K562 (cell line): ENCODE measurements around the gene FAAP100. TPM values are rescaled to one million over a fixed set of nuclear protein-coding genes. Genes with fewer than 3 reads are reported as not detected.

Experiments
- ARID4B ChIP-seq: sonication (generic); formaldehyde crosslinking; IDR thresholded peaks from 2 replicates; pipeline ENCODE4 v1.8.0; 2022; ENCODE audit warnings: mild to moderate bottlenecking, missing genetic modification reagents
- CBX1 ChIP-seq: sonication (generic); IDR thresholded peaks from 2 replicates; pipeline ENCODE4 v1.6.1; 2016; ENCODE audit warnings: antibody characterized with exemption, low read depth, mild to moderate bottlenecking
- PCBP1 ChIP-seq: fragments of 200-400 bp; formaldehyde crosslinking; IDR thresholded peaks from 2 replicates; pipeline ENCODE4 v1.6.1; 2018; ENCODE audit warnings: mild to moderate bottlenecking, low read depth, low read length; ENCODE audit not compliant: poor library complexity, severe bottlenecking
- SRSF7 ChIP-seq: fragments of 200-400 bp; formaldehyde crosslinking; optimal IDR thresholded peaks from 2 replicates; pipeline ENCODE3; 2017; ENCODE audit warnings: mild to moderate bottlenecking, low read depth, low read length
- ZBTB7A ChIP-seq: IDR thresholded peaks from 2 replicates; pipeline ENCODE4 v1.6.1; 2011; ENCODE audit warnings: low read depth, mild to moderate bottlenecking, low read length, moderate library complexity, borderline replicate concordance; ENCODE audit not compliant: control insufficient read depth
- ZFX ChIP-seq: sonication (generic); formaldehyde crosslinking; IDR thresholded peaks from 2 replicates; pipeline ENCODE4 v1.8.0; 2022; ENCODE audit warnings: mild to moderate bottlenecking, missing genetic modification reagents, moderate library complexity
- ZNF395 ChIP-seq: fragments of 200-800 bp; sonication (Bioruptor generic); IDR thresholded peaks from 2 replicates; pipeline ENCODE4 v1.6.1; 2017; ENCODE audit warnings: missing genetic modification characterization, missing compliant biosample characterization
- polyA plus RNA-seq, 8 experiments: library from polyadenylated mRNA; depleted of rRNA in 4 of 8; stranded (reverse) in 5 of 8; unstranded in 3 of 8; fragments of >200 nt; fragmentation: Nextera tagmentation in 2 of 8; fragmentation: Illumina TruSeq in 1 of 8; extraction: Ambion mirVana in 2 of 8; extraction: Trizol in 1 of 8; gene quantifications; 2 replicates each; pipeline versions ENCODE4 v1.2.1 to v1.2.3, GENCODE V29; 2011 to 2014; ENCODE audit warnings: inconsistent platforms in 1 of 8, missing spikeins in 1 of 8
- total RNA-seq, 7 experiments: library from RNA; depleted of rRNA in 6 of 7; stranded (reverse); fragments of >200 nt in 6 of 7; fragmentation: Illumina TruSeq in 2 of 7; extraction: Trizol in 2 of 7; gene quantifications; 2 replicates each; pipeline versions ENCODE4 v1.2.1 to v1.2.3, GENCODE V29; 2011 to 2021; ENCODE audit warnings: low replicate concordance in 1 of 7
- TF ChIP-seq, protein P1 (sequence below): fragments of 200-600 bp; sonication (generic); IDR thresholded peaks from one replicate; pipeline ENCODE4 v1.6.1; 2012; ENCODE audit warnings: mild to moderate bottlenecking, low read depth, low read length, inconsistent platforms

Gene FAAP100
- total and polyA plus RNA-seq, 9 of the 15 experiments (the other 6 are each of a cell fraction or from before 2014, with no cell fraction given): 0.31 to 51.2 (median 12.6) TPM

DNA sequence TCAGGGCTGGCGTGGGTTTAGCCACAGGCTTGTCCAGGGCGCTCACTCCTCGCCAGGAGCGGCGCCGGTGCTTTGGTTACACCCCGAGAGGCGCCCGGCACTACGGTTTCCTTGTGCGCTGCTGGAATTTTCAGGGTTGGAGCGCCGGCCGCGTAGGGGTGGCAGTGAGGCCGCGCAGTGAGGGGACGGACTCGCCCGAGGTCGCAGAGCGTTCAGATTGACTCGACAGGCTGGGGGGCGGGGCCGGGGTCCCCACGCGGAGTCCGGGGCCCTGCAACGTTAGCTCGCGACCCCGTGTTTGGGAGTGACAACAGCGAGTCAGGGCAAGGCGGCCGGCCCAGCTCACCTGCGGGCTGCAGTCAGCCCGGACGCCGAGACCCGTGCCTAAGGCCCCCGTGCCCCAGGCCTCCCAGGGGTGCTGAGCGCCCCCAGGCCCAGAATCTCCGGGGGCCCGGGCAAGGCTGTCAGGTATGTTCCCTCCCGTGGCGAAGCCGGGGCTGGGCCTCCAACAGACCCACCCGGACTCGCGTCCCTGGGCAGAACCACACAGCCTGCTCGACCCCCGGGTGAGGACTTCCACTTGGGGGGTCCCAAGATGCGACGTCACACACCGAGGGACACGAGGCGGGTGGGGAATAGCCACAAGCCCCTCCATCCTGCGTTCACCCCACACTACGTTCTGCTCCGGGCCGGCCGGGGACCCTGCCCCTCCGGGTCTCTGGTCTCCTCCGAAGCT lies 38.2 kb downstream of the FAAP100 start (continued):
- TF ChIP-seq PCBP1: peak; percentile 46
- TF ChIP-seq, protein P1, sequence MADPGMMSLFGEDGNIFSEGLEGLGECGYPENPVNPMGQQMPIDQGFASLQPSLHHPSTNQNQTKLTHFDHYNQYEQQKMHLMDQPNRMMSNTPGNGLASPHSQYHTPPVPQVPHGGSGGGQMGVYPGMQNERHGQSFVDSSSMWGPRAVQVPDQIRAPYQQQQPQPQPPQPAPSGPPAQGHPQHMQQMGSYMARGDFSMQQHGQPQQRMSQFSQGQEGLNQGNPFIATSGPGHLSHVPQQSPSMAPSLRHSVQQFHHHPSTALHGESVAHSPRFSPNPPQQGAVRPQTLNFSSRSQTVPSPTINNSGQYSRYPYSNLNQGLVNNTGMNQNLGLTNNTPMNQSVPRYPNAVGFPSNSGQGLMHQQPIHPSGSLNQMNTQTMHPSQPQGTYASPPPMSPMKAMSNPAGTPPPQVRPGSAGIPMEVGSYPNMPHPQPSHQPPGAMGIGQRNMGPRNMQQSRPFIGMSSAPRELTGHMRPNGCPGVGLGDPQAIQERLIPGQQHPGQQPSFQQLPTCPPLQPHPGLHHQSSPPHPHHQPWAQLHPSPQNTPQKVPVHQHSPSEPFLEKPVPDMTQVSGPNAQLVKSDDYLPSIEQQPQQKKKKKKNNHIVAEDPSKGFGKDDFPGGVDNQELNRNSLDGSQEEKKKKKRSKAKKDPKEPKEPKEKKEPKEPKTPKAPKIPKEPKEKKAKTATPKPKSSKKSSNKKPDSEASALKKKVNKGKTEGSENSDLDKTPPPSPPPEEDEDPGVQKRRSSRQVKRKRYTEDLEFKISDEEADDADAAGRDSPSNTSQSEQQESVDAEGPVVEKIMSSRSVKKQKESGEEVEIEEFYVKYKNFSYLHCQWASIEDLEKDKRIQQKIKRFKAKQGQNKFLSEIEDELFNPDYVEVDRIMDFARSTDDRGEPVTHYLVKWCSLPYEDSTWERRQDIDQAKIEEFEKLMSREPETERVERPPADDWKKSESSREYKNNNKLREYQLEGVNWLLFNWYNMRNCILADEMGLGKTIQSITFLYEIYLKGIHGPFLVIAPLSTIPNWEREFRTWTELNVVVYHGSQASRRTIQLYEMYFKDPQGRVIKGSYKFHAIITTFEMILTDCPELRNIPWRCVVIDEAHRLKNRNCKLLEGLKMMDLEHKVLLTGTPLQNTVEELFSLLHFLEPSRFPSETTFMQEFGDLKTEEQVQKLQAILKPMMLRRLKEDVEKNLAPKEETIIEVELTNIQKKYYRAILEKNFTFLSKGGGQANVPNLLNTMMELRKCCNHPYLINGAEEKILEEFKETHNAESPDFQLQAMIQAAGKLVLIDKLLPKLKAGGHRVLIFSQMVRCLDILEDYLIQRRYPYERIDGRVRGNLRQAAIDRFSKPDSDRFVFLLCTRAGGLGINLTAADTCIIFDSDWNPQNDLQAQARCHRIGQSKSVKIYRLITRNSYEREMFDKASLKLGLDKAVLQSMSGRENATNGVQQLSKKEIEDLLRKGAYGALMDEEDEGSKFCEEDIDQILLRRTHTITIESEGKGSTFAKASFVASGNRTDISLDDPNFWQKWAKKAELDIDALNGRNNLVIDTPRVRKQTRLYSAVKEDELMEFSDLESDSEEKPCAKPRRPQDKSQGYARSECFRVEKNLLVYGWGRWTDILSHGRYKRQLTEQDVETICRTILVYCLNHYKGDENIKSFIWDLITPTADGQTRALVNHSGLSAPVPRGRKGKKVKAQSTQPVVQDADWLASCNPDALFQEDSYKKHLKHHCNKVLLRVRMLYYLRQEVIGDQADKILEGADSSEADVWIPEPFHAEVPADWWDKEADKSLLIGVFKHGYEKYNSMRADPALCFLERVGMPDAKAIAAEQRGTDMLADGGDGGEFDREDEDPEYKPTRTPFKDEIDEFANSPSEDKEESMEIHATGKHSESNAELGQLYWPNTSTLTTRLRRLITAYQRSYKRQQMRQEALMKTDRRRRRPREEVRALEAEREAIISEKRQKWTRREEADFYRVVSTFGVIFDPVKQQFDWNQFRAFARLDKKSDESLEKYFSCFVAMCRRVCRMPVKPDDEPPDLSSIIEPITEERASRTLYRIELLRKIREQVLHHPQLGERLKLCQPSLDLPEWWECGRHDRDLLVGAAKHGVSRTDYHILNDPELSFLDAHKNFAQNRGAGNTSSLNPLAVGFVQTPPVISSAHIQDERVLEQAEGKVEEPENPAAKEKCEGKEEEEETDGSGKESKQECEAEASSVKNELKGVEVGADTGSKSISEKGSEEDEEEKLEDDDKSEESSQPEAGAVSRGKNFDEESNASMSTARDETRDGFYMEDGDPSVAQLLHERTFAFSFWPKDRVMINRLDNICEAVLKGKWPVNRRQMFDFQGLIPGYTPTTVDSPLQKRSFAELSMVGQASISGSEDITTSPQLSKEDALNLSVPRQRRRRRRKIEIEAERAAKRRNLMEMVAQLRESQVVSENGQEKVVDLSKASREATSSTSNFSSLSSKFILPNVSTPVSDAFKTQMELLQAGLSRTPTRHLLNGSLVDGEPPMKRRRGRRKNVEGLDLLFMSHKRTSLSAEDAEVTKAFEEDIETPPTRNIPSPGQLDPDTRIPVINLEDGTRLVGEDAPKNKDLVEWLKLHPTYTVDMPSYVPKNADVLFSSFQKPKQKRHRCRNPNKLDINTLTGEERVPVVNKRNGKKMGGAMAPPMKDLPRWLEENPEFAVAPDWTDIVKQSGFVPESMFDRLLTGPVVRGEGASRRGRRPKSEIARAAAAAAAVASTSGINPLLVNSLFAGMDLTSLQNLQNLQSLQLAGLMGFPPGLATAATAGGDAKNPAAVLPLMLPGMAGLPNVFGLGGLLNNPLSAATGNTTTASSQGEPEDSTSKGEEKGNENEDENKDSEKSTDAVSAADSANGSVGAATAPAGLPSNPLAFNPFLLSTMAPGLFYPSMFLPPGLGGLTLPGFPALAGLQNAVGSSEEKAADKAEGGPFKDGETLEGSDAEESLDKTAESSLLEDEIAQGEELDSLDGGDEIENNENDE: no peak
- TF ChIP-seq ZBTB7A: peak; percentile 72
- 0 out of 2 replicates have a peak, but pooled peaks have one; percentile 45 for TF ChIP-seq ARID4B (CRISPR knock-in tag)
- 0 out of 2 replicates have a peak, but pooled peaks have one; percentile 6 for TF ChIP-seq CBX1
- TF ChIP-seq ZFX (CRISPR knock-in tag): peak; percentile 30; the same call in 1 of the 2 replicates
- TF ChIP-seq ZNF395: peak; percentile 19; the same call in 1 of the 2 replicates
- no peak for TF ChIP-seq SRSF7
